ENCODE data around the gene RNF212.

GRCh38 chr4:1092026-1092982 lies 21.1 kb downstream of the RNF212 start:
- no peak for TF ChIP-seq CTCF (conservative IDR thresholded peaks at IDR 0.05; ENCODE audit: low read length)
- no peak for TF ChIP-seq EZH2phosphoT487 (IDR thresholded peaks at IDR 0.05; ENCODE audit: borderline replicate concordance)
